Tibial nerve (tissue), 4 donors: ENCODE results near the gene C6orf89. TPM values are rescaled to one million over a fixed set of nuclear protein-coding genes. Genes with fewer than 3 reads are reported as not detected.

Experiments
- DNase-seq, 2 donors: peaks; one replicate each; pipeline ENCODE4 v3.0.0-alpha.2; 2019; ENCODE audit warnings: low spot score in 2 of 2
- H3K27ac ChIP-seq, 4 donors: fragments of 200-600 bp; sonication (generic) in 3 of 4; one replicate each; pipeline ENCODE4 v1.5.1; 2017 to 2019; ENCODE audit warnings: mild to moderate bottlenecking in 1 of 4
- H3K27me3 ChIP-seq, 2 donors: fragments of 200-600 bp; sonication (generic) in 1 of 2; one replicate each; pipeline versions ENCODE4 v1.5.1 to v1.6.0; 2017 to 2019
- H3K36me3 ChIP-seq, 3 donors: fragments of 200-600 bp; sonication (generic); one replicate each; pipeline ENCODE4 v1.5.1; 2018 to 2019
- H3K4me1 ChIP-seq, 4 donors: fragments of 200-600 bp; sonication (generic) in 3 of 4; one replicate each; pipeline ENCODE4 v1.5.1; 2017 to 2019
- H3K4me3 ChIP-seq, 4 donors: fragments of 200-600 bp; sonication (generic) in 3 of 4; one replicate each; pipeline ENCODE4 v1.5.1; 2017 to 2019; ENCODE audit warnings: mild to moderate bottlenecking in 1 of 4, moderate library complexity in 1 of 4
- H3K9me3 ChIP-seq, 4 donors: fragments of 200-600 bp; sonication (generic) in 3 of 4; one replicate each; pipeline ENCODE4 v1.5.1; 2017 to 2019
- EP300 ChIP-seq, 2 donors: sonication (generic); formaldehyde crosslinking; IDR thresholded peaks; one replicate each; pipeline ENCODE4 v1.6.1; 2017; ENCODE audit warnings: antibody characterized with exemption in 2 of 2, mild to moderate bottlenecking in 1 of 2
- POLR2A ChIP-seq, 2 donors: fragments of 450-650 bp; IDR thresholded peaks; one replicate each; pipeline ENCODE4 v1.6.1; 2017; ENCODE audit warnings: antibody characterized with exemption in 2 of 2, mild to moderate bottlenecking in 2 of 2, moderate library complexity in 2 of 2
- WGBS, 2 donors: methylation state at CpG; one replicate each; pipeline ENCODE4 v1.1.5; 2018; 5-methylcytosine and 5-hydroxymethylcytosine counted together
- total RNA-seq, 4 donors: library from RNA; depleted of rRNA; stranded (reverse); fragments of >200 nt; gene quantifications; one replicate each; pipeline ENCODE4 v1.1.0, GENCODE V29; 2016
- TF ChIP-seq, protein P1 (sequence below), 5 experiments: fragments of 200-600 bp in 3 of 5; fragments of 450-650 bp in 2 of 5; sonication (generic) in 3 of 5; IDR thresholded peaks; one replicate each; pipeline ENCODE4 v1.5.1; 2016 to 2019; ENCODE audit warnings: antibody characterized with exemption in 5 of 5, mild to moderate bottlenecking in 3 of 5, moderate library complexity in 2 of 5

The C6orf89 gene
- total RNA-seq, 4 donors from 2014 or later = 41.1 to 57.9 (median 52.3) TPM

GRCh38 chr6:36893976-36894932 lies 8.5 kb downstream of the C6orf89 start:
- Histone ChIP-seq H3K27me3 (no peaks in the 10 kb centered on the region), H3K27ac (peak overlapping the region in 1 of 4 donors; percentile 3), H3K9me3 (no peaks in the 10 kb centered on the region), H3K36me3 (peaks cover 0 to 51% (median 0%) of the 10 kb centered on the region in 3 donors), H3K4me3 (no peak overlapping the region), H3K4me1 (peaks cover 0 to 13% (median 0%) of the 10 kb centered on the region in 4 donors)
- TF ChIP-seq, protein P1, sequence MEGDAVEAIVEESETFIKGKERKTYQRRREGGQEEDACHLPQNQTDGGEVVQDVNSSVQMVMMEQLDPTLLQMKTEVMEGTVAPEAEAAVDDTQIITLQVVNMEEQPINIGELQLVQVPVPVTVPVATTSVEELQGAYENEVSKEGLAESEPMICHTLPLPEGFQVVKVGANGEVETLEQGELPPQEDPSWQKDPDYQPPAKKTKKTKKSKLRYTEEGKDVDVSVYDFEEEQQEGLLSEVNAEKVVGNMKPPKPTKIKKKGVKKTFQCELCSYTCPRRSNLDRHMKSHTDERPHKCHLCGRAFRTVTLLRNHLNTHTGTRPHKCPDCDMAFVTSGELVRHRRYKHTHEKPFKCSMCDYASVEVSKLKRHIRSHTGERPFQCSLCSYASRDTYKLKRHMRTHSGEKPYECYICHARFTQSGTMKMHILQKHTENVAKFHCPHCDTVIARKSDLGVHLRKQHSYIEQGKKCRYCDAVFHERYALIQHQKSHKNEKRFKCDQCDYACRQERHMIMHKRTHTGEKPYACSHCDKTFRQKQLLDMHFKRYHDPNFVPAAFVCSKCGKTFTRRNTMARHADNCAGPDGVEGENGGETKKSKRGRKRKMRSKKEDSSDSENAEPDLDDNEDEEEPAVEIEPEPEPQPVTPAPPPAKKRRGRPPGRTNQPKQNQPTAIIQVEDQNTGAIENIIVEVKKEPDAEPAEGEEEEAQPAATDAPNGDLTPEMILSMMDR (IDR thresholded peaks at IDR 0.05) = no peak
- peak in 1 of 2 donors; percentile 25 for TF ChIP-seq EP300 (IDR thresholded peaks at IDR 0.05)
- DNase-seq = no peak
- WGBS, 2 donors = 86 to 90% methylated on average over 8 of the region's 8 CpGs

- Histone ChIP-seq H3K27ac (no peak overlapping the region), H3K27me3 (no peaks in the 10 kb centered on the region), H3K4me3 (no peak overlapping the region), H3K36me3 (peaks cover 4 to 78% (median 13%) of the 10 kb centered on the region in 3 donors), H3K4me1 (peaks cover 0 to 9% (median 0%) of the 10 kb centered on the region in 4 donors), H3K9me3 (no peaks in the 10 kb centered on the region)
- DNase-seq = peak in 1 of 2 donors; percentile 41
- TF ChIP-seq POLR2A (IDR thresholded peaks at IDR 0.05) (no peak), EP300 (IDR thresholded peaks at IDR 0.05) (no peak)
- TF ChIP-seq, protein P1 (IDR thresholded peaks at IDR 0.05) = peak in 1 of 5 experiments; percentile 44
- 65 to 79% methylated on average over 6 of the region's 6 CpGs for WGBS, 2 donors
These were observed 11.9 kb downstream of the C6orf89 start for GRCh38 chr6:36897609-36898008.

DNA sequence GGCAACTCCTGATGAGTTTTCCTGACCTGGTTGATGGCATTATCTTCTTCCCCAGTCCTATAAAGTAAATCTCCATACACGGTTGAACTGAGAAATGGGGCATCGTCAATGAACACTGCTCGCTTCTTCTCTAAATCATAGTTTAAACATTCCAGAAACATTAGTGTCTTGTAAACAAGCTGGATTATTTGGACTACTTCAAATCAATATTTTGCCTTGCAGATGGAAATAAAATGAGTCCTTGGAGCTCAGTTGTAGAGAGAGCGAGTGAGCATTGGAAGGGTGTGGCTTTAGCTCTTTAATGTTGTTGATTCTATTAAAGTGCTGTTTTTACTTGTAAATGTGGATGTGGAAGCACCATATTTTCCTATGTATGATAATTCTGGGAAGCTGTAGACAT lies 18.4 kb downstream of the C6orf89 start:
- H3K9me3 ChIP-seq = no peaks in the 10 kb centered on the region
- H3K36me3 ChIP-seq = peaks cover 6 to 66% (median 16%) of the 10 kb centered on the region in 3 donors
- no peak overlapping the region for H3K27ac ChIP-seq
- no peaks in the 10 kb centered on the region for H3K27me3 ChIP-seq
- no peak overlapping the region for H3K4me3 ChIP-seq
- peaks cover 0 to 16% (median 12%) of the 10 kb centered on the region in 4 donors for H3K4me1 ChIP-seq
- DNase-seq = no peak
- TF ChIP-seq, protein P1 (IDR thresholded peaks at IDR 0.05) = no peak
- TF ChIP-seq EP300 (IDR thresholded peaks at IDR 0.05) (no peak), POLR2A (IDR thresholded peaks at IDR 0.05) (no peak)
- 66 to 68% methylated on average over 4 of the region's 4 CpGs for WGBS, 2 donors

DNA sequence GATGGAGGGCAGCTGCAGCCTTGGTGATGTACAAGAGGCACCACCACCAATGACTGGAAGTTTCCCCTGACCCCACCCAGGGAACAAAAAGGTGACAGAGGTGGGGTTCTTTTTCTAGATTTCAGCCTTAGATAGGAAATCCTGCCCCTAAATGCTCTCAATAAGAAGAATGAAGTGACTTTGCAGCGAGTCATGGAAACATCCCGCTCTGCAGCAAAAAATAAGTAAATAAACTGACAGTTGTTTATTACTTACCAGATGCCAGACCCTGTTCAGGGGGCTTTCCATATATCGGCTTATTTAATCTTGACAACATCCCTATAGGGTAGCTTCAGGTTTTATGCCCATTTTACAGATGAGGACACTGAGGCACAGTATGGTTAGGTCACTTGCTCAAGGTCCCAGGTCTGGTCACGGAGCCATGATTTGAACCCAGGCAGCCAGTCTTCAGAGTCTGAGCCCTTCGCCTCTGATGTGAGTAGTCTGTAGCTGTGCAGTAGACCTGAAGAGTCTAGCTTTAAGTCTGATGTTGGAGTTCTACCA lies 19.2 kb downstream of the C6orf89 start:
- TF ChIP-seq EP300 (IDR thresholded peaks at IDR 0.05) = no peak
- no peak for TF ChIP-seq POLR2A (IDR thresholded peaks at IDR 0.05)
- TF ChIP-seq, protein P1 (IDR thresholded peaks at IDR 0.05) = no peak
- WGBS, 2 donors = 94 to 97% methylated on average over 5 of the region's 5 CpGs
- no peaks in the 10 kb centered on the region for H3K9me3 ChIP-seq
- H3K27ac ChIP-seq = no peak overlapping the region
- no peaks in the 10 kb centered on the region for H3K27me3 ChIP-seq
- H3K4me3 ChIP-seq = no peak overlapping the region
- DNase-seq = no peak
- H3K4me1 ChIP-seq = peaks cover 0 to 16% (median 12%) of the 10 kb centered on the region in 4 donors
- H3K36me3 ChIP-seq = peaks cover 6 to 58% (median 16%) of the 10 kb centered on the region in 3 donors
